Activated effector memory CD4-positive, alpha-beta T cell treated with Interleukin-2 at 50 U/mL for 16 hours (primary cell): ENCODE results near the gene DMRT1.

Experiments
- DNase-seq: peaks from one replicate; pipeline ENCODE4 v3.0.0-alpha.2; 2020

The DMRT1 gene

DNA sequence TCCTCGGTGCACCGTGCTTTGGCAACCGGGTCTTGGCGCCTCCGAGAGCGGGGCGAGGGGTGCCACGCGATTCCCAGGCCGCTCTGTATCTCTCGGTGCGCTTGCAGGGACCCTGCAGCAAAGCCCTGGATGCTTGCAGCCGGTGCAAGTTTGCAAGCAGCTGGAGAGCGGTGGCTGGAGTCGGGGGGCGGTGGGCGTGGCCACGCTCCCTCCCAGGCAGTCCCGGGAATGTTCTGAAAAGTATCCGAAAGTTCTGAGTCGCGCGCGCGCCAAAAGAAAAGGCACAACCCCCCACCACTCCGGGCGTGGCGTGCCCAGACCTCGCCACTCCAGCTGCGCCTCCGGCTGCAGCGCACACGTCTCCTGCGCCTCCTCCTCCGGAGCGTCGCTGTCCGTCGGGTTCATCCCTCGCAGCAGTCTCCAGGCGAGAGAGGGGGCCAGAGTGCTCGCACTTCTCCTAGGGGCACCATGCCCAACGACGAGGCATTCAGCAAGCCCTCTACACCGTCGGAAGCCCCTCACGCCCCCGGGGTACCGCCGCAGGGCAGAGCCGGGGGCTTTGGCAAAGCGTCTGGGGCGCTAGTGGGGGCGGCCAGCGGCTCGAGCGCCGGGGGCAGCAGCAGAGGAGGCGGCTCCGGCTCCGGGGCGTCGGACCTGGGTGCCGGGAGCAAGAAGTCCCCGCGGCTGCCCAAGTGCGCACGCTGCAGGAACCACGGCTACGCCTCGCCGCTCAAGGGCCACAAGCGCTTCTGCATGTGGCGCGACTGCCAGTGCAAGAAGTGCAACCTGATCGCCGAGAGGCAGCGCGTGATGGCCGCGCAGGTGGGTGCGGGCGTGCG lies at the start of gene DMRT1:
Gene DMRT1 (plus strand): TSS at position 327 of the 839 bp plus-strand sequence. CDS start 142 bp downstream, at position 469.
- DNase-seq, result no peak

DNA sequence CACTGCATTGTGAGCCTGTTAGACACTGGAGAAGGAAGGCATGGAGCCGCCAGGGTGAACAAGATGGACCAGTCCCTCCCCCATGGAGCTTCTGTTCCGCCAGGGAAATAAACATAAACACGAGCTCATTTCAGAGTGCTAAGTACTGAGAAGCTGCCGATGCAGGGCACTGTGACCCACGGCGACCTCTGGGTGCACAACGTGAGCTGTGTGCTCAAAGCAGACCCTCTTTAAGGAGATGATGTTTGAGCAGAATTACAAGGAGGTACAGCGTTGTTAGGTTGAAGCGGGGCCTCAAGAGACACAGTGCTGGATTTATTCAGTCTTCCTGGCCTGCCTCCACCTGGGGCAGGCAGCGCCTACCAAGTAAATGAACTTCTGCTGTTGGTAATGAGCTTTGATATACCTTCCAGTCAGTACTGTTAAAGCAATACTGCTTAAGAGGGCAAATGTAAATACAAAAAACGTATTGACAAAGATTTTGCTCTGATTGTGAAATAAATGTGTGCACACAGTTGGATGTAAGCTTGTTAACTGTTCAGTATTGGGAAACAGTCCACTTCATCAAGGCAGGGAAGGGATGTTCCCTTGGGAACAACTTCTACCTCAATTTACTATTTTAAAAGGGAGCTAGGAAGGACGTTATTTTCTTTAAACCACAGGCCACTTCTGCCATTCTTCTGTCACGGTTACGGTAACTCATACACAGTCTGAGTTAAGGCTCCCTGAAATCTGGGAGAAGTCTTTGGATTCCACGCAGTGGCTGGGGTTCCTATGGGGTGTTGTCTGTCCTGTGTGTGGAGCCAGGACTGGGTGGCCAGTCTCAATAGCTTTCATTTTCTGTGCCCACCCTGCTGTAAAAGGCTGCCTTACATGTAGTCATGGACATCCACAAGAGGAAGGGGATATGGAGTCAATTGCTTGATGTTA lies 48.9 kb upstream of the DMRT1 start:
- DNase-seq, result no peak

DNA sequence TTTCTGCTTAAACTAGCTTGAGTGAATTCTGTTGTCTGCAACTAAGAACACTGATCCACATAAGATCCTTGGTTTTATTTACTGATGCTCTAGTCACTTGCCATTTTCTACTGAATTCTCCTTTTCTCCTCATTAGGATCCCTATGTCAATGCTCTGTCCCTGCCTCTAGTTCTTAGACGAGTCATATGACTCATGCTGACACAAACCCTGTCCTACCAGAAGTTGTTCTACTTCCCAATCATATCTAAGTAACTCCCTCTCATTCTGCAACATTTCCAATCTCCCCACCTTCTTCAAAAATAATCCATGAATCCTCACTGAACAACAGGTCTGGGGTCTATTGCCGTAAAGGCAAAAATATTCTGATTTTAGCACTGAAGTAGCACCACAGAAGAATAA lies 47.1 kb upstream of the DMRT1 start:
- DNase-seq, result no peak

DNA sequence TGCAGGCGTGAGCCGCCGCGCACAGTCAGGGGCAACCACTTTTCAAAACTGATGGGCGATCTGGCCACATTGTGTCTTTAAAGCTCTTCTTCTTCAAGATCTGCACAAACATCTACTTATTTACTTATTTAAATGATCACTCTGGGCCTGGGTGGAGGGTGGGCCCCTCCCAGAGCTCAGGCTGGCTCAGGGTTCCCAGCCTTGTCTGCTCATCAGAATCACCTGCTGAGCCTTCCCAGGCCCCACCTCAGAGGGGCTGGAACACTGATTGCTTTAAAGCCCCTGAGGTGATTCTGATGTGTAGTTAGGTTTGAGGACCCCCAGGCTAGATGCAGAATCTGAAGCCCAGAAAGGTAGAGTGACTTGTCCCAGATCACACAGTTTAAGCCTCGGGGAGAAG lies 45.6 kb upstream of the DMRT1 start:
- no peak for DNase-seq

DNA sequence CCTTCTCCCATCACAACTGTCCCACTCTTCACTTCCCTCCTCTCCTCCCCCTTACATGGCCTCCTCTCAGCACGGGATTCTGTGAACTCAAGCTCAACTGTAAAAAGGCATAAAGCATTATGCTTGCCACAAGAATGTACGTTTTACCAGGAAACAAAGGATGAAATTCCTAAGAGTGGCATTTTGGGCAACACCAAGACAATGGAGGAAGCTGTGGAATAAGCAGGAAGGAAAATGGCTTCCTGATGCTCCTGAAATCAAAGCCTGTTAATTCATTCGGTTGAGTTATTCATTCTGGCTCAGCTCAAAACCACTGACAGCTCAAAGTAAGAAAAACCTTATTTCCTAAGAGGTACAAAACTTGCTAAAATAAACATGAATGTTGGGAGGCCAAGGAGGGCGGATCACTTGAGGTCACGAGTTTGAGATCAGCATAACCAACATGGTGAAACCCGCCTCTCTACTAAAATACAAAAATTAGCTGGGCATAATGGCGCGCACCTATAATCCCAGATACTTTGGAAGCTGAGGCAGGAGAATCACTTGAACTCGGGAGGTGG lies 40.8 kb upstream of the DMRT1 start:
- no peak for DNase-seq

DNA sequence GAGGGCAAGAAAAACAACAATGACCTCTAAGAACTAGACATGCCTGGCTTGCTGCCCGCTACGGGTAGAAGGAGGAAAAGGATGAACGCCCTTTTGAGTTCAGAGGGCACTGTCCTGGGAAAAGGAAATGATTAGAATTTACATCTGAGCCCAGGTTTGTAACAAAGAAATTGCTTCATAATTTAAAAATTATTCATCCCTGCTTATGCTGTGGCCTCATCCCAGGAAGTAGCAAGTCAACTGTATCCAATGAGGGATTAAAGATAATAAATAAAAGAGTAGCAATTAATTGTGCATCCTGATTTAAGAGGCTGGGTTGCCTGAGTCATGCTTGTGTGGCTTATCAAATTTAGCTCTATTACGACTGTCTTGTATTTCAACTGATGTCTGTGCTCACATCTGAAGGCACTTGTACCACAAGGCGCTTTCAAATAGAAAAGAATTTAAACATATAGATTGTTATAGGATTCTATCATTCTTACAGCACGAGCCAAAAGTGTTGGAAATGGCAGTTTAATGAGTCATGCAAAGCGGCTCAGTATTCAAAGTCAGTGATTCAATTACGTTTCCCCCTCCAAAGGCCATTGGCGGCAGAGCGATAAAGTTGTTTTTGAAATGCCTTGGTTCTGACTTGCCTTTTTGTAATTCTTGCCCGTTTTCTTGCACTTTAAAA lies 40.0 kb upstream of the DMRT1 start:
- DNase-seq, result no peak

DNA sequence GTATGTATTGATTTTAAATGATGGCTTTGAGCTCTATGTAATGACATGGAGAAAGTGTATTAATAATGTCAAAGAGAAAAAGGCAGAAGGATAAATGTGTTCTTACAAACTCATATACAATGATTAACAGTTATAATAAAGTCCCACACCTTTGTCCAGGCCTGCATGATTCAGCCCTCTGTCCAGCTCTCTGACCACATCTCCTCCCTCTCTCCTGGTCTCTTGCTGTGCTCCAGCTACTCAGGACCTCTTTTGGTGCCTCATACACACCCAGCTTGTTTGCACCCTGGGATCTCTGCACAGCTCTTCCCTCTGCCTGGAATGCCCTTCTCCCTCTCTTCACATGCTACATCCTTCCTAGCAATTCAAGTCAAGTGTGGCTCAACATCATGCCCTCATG lies 37.5 kb upstream of the DMRT1 start:
- no peak for DNase-seq

DNA sequence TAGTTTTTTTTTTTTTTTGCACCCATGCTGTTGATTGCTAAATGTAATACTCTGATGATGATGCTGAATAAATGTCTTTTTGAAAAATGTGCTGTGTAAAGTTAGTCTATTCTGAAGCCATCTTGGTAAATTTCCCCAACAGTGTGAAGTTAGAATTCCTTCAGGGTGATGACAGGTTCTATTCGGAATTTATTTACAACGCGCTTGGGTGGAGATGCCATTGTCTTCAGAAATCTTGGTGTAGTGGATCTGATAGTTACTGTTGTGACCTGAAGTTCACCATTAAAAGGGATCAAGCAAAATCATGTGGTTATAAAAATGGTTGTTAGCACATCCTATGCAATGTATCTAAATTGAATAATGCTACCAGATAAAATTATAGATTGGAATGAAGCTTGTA lies 36.3 kb upstream of the DMRT1 start:
- no peak for DNase-seq

DNA sequence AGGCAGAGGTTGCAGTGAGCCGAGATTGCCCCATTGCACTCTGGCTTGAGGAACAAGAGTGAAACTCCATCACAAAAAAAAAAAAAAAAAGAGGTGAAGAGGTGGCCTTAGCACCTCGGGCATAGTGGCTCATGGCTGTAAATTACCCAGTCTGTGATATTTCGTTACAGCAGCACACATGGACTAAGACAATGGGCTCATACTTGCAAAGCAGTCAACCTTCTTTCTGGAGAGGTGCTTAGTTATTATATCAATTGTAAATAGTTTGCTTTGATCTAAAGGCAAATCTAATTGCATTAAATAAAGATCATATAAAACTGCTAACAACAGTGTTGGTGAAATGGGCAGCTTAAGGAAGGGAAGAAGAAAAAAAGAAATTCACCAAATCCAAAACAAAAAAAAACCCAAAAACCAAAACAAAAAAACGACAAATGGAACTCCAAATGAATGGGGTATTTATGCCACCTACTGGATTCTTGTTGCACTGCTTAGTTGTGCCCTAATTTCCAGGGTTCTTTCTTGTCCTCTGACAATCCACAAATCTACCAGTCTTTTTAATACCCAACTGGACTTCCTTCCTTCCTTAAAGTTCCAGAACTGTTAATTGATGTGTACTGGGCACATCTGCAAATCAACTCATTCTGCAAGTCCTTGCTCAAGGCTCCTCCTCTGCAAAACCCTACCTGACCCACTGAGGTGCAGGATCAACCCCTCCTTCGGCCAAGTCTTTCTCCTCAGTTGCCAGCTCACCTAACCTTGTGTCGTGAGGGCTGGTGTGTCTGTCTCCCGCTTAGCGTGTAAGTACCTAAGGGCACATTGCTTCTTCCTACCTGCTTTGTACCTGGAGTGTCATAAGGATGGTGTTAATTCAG lies 35.0 kb upstream of the DMRT1 start:
- no peak for DNase-seq

DNA sequence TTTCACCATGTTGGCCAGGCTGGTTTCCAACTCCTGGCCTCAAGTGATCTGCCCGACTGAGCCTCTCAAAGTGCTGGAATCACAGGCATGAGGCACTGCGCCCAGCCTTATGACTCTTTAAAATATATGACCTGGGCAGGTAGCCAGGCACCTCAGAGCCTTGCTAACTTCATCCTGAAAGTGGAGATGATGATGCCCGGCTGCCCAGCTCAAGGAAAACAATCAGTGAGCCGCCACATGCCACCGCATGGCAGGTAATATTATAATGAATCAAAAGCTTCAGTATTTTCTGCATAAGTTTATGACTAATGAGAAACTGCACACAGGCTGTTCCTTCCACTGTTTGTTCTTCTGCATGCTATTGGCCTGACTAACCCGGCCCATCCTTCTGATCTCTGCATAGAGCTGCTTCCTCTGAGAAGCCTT lies 30.4 kb upstream of the DMRT1 start:
- DNase-seq, result no peak

DNA sequence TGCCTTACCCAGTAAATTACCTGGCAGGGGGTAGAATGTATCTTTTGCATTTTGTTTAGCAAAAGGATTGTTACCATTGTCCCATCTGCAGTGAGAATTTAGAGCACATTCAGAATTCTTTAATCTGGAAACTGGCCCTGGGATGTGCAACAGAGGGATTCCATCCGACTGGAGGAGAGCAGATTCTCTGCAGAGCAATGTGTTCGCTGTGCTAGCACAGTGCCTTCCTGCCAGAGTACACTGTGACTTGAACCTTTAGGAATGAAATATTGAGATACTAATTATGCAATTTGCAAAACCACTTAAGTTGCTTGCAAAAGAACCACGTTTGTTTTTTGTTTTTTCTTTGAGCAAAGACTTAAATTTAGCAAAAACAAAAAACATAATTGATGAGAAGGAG lies 22.5 kb upstream of the DMRT1 start:
- DNase-seq, result no peak

DNA sequence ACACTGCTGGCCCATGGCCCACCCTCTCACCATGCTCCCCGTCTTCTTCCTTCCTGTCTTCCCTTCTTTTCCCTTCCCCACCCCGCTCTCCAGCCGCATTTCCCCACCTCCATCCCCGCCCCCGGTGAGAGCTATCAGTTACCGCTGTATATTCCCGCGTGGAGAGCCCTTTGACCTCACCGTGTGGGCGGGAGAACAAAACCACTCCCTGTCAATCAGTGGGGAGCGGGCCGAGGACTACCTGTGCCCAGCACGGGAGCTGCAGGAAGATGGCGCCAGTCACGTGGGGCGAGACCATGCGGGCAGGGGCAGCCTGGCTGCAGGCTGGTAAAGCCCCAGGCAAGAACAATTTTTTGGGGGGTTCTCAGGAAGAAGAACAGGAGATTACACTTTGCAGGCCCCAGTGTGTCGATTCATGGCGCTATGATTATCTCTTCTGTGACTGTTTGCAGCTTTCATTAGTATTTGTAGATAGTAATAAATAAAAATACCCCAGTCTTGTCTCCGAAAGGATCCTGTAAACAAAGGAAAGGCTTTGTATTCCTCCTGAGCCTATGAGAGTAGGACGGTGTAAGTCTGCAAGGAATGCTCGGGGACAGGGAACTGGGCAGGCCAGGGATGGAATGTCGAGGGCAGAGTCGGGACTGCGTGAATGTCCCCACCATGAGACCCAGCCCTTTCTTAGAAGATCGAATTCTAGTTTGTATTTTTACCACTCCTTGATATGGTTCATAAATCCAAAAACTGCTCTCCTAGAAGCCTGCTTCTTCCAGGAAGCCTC lies 14.8 kb upstream of the DMRT1 start:
- no peak for DNase-seq

DNA sequence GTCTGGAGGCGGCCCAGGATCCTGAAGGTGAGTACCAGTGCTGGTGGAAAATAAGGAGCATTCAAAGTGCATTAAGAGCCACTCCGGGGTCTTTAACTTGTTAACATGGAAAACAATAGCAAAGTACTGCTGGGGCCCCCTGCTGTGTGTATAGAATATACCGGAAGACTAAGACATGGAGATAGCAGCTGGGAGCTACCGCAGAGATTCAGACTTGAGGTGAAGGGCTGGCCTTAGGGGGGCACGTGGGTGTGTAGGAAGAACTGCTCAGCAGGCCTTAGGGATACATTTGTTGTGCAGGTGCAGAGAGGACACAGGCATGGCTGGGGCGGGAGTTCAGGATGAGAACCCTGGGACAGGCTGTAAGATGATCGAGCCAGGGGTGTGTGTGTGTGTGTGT lies 1.2 kb upstream of the DMRT1 start:
- no peak for DNase-seq

DNA sequence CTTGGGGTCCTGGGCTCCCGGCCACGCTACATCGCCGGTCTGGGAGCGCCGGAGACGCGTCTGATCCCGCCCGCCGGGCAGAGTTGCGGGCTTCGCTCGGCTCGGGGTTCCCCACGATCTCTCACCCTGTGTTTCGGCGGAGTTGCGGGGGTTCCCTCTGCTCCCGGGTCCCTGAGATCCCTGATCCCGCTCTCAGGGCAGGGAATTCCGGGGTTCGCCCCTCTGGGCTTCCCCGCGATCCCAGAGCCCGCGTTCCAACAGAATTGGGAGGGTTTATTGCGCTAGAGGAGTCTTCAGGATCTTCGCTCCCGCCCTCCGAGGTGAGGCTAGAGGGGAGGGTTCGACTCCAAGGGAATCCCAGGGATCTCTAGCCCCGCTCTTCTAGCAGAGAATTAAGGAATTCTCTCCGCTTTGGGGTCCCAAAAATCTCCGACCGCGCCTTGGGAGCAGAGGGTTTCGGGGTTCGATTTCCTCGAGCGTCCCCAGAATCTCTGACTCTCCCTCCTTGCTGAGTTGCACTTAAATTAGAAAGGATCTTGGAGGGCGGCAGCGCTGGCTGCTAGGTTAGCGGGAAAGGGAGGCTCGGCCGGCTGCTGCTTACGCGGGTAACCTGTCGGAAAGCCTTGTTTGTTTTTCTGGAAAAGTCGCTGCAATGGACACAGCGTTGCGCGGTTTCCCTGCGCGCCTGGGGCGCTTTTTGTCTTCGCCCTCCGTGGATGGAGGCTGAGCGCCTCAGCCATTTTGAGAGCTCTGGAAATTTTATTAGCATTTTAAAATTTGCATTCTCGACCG lies 1.3 kb downstream of the DMRT1 start:
- DNase-seq, result no peak

DNA sequence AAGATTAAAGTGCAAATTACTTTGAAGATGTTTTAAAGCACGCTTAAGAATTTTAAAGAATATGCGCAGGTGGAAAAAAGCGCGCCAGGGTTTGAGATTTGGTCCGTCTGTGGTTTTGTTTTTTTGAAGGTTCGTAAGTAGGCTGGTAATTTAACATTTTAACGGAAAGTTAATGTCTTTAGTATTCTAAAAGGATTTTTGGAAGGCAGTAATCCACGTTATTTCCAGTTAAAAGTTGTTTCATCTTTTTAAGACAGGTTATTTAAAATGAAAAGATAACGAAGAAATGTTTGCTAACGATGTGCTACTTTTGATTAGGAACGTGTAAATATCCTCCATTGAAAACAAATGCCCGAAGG lies 1.9 kb downstream of the DMRT1 start:
- DNase-seq, result no peak

DNA sequence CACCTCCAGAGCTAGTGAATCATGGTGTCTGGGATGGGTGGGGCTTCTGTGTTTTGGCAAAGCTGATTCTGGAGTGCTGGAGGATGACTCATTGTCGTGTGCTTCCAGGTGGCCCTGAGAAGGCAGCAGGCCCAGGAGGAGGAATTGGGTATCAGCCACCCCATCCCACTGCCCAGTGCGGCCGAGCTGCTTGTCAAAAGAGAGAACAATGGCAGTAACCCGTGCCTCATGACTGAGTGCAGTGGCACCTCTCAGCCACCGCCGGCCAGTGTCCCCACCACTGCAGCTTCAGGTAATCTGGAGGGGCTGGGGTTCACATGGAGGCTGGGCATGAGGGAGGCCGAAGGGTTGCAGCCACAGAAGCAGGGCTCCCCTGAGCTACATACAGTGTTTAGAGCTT lies 5.4 kb downstream of the DMRT1 start:
- DNase-seq, result no peak

DNA sequence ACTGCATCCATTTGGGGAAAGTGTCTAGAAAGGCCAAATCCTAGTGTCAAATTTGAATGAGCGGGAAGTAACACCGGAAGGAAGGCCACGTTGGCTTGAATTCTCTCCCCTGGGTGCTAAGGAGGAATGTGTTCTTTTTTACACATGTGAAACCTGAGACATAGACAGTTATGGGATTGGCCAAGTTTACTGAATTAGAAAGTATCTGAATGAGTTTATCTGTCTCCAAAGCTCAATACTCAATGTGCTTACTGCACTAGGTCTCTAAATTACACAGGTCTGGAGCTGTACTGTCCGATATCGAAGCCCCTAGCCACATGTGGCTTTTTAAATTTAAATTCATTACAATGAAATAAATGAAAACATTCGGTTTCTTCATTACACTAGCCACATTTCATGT lies 6.0 kb downstream of the DMRT1 start:
- DNase-seq, result no peak

DNA sequence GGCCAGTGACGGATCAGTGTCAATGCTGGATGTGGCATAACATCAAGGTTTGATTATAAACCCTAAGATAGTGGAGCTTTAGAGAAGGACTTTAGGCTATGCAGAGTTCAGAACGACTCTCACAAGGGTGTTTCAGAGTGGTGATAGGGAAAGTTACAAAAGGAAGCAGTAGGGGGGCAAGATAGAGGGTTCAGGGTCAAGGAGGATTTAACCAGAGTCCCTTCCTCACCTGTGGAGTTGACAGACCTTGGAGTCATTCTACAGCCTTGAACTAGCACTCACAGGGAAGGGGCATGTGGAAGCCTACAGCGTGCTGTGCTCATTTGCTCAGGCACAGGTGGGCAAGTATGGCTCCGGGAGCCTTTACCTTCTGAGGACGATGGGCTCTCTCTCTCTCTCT lies 7.9 kb downstream of the DMRT1 start:
- no peak for DNase-seq

DNA sequence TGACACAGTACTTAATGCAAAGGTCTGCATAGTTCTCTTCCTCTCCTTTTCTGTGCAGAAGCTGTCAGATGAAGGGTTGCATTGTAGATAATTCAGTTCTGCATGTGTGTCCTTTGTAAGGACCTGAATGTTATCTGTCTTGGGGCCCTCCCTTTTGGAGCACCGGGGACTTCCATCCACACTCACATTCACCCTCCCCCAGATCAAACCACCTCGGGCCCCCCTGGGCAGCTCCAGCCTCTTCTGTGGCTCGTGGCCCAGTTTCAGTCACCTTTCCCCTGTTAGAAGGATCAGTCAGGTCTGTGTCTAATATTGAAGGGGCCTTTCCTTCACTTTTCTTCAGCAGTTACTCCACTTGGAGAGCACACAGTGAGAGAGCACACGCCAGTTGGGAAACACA lies 11.0 kb downstream of the DMRT1 start:
- no peak for DNase-seq

DNA sequence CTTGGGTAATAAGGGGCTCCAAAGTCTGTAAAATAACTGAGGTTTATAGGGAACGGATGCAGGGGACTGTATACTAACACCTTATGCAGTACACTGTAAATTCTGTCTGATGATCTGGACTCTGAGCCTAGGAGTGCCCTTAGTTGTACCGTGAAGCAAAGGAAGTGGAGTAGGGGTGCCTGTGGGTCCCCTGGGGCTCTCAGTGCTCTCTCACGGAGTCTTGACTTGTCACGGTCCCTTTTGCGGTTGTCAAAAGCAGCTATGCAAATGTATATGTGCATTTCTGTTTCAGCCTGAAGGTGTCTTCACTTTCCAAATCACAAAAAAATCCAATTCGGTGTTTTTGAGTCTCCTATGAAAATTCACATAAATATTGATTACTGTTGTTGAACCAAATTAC lies 17.8 kb downstream of the DMRT1 start:
- no peak for DNase-seq

DNA sequence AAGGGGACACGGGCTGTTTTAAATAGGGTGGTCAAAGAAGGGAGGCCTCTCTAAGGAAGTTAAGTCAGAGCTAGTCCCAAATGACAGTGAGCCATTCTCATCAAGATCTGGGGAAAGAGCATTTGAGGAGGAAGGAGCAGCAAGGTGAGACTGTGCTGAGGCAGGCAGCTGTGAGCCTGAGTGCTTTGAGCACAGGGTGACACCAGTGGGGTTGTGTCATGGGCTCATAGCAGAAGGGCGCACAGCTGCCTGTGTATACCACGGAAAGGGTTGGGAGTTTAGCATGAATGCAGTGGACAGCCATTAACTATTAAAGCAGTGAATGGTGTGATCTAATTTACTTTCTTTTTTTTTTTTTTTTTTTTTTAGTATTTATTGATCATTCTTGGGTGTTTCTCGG lies 19.2 kb downstream of the DMRT1 start:
- DNase-seq, result no peak
